Osteoblast (primary cell): ENCODE data around the gene ABLIM2. TPM values are rescaled to one million over a fixed set of nuclear protein-coding genes. Genes with fewer than 3 reads are reported as not detected.

Experiments used
- DNase-seq: peaks from one replicate; pipeline ENCODE4 v3.0.0; 2011; ENCODE audit warnings: low spot score, mixed read lengths; ENCODE audit not compliant: insufficient read length; ENCODE audit errors: missing footprints
- H2AFZ ChIP-seq: 2 replicates; pipeline ENCODE4 v1.6.0; 2011; ENCODE audit warnings: mild to moderate bottlenecking, low read length
- H3K27ac ChIP-seq: 2 replicates; pipeline ENCODE4 v1.5.1; 2011; ENCODE audit warnings: mild to moderate bottlenecking, low read depth, low read length, moderate library complexity
- H3K27me3 ChIP-seq: 2 replicates; pipeline ENCODE4 v1.6.0; 2012; ENCODE audit warnings: mild to moderate bottlenecking, control low read depth, inconsistent platforms, low read length, moderate library complexity; ENCODE audit not compliant: insufficient read depth
- H3K36me3 ChIP-seq: 2 replicates; pipeline ENCODE4 v1.5.1; 2011; ENCODE audit warnings: mild to moderate bottlenecking, low read length, control low read depth, moderate library complexity; ENCODE audit not compliant: insufficient read depth
- H3K4me1 ChIP-seq: 2 replicates; pipeline ENCODE4 v1.5.1; 2011; ENCODE audit warnings: mild to moderate bottlenecking, low read length, control low read depth, moderate library complexity; ENCODE audit not compliant: insufficient read depth
- H3K4me2 ChIP-seq: 2 replicates; pipeline ENCODE4 v1.6.0; 2011; ENCODE audit warnings: mild to moderate bottlenecking, low read length; ENCODE audit not compliant: insufficient read depth
- H3K4me3 ChIP-seq: fragments of 200-600 bp; sonication (generic); 3 replicates; pipeline ENCODE4 v1.5.1; 2012; ENCODE audit warnings: mild to moderate bottlenecking, low read length, inconsistent platforms; ENCODE audit not compliant: insufficient read depth
- H3K79me2 ChIP-seq: 2 replicates; pipeline ENCODE4 v1.6.0; 2012; ENCODE audit warnings: mild to moderate bottlenecking, low read length, control low read depth, inconsistent platforms; ENCODE audit not compliant: insufficient read depth
- H3K9me3 ChIP-seq: 2 replicates; pipeline ENCODE4 v1.5.1; 2011; ENCODE audit warnings: low read depth, low read length, control low read depth
- H4K20me1 ChIP-seq: 2 replicates; pipeline ENCODE4 v1.6.0; 2012; ENCODE audit warnings: mild to moderate bottlenecking, low read length, control low read depth; ENCODE audit not compliant: insufficient read depth
- total RNA-seq: library from RNA; depleted of rRNA; stranded (reverse); fragments of >200 nt; gene quantifications from 2 replicates; pipeline ENCODE4 v1.2.3, GENCODE V29; 2012
- TF ChIP-seq, protein P1 (sequence below): IDR thresholded peaks from 2 replicates; pipeline ENCODE4 v1.5.1; 2011; ENCODE audit warnings: mild to moderate bottlenecking, low read depth, low read length, moderate library complexity; ENCODE audit errors: extremely low read depth

The ABLIM2 gene
- total RNA-seq, 1 donor = 0.36 TPM

DNA sequence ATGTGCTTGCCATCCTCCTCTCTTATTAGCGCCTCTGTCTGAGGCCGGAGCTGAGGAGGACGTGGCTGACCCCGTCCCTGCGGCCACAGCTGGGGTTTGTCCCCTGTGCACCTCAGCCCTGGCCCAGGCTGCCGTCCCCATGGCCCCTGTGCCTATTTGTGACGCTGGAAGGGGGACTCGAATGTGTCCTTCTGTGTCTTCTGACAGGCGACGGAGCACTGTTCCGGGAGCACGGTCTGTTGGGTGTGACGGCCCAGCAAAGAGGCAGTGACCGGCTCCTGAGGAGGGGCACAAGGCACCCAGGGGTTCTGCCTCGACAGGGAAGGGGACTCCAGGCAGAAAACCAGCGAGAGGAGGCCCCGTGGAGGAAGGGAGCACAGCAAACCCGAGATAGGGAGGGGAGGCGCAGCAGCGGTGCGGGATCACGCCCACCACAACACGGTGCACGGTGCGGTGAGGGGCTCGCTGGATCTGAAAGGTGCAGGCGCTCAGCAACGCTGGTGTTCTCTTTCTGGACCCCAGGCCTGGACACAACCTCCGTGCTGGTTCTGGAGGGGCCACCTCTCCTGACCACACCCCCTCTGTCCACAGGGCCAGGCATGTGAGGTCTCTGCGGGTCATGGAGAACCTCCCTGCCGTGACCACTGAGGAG lies 46.1 kb upstream of the ABLIM2 start:
- Histone ChIP-seq H3K9me3 (no peaks in the 10 kb centered on the region), H3K27me3 (no peaks in the 10 kb centered on the region), H2AFZ (no peak overlapping the region), H3K4me3 (no peak overlapping the region), H4K20me1 (peaks cover 22% of the 10 kb centered on the region), H3K79me2 (peaks cover 25% of the 10 kb centered on the region), H3K4me2 (no peak overlapping the region), H3K27ac (no peak overlapping the region), H3K36me3 (peaks cover 5% of the 10 kb centered on the region), H3K4me1 (peaks cover 14% of the 10 kb centered on the region)
- DNase-seq = no peak
- TF ChIP-seq, protein P1, sequence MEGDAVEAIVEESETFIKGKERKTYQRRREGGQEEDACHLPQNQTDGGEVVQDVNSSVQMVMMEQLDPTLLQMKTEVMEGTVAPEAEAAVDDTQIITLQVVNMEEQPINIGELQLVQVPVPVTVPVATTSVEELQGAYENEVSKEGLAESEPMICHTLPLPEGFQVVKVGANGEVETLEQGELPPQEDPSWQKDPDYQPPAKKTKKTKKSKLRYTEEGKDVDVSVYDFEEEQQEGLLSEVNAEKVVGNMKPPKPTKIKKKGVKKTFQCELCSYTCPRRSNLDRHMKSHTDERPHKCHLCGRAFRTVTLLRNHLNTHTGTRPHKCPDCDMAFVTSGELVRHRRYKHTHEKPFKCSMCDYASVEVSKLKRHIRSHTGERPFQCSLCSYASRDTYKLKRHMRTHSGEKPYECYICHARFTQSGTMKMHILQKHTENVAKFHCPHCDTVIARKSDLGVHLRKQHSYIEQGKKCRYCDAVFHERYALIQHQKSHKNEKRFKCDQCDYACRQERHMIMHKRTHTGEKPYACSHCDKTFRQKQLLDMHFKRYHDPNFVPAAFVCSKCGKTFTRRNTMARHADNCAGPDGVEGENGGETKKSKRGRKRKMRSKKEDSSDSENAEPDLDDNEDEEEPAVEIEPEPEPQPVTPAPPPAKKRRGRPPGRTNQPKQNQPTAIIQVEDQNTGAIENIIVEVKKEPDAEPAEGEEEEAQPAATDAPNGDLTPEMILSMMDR = no peak

DNA sequence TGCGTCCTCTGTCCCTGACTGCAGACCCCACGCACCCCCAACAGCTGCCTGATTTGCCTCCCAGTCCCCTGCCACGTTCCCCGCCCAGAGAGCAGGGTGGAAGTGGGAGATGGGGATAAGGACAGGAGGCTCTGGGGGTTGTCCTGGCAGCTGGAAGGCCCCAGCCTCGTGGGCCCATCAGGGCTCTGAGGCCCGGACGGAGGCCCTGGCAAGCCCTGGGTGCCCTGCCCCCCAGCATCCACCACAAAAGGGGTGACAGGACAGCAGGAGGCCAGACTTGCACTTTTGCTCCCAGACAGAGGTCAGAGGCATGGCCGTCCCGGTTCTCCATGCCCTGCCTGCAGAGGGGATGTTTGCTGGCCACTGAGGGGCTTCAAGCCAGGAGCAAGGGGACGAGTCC lies 45.2 kb upstream of the ABLIM2 start:
- DNase-seq = no peak
- H3K79me2 ChIP-seq = peaks cover 28% of the 10 kb centered on the region
- H2AFZ ChIP-seq = no peak overlapping the region
- H3K9me3 ChIP-seq = no peaks in the 10 kb centered on the region
- H3K4me2 ChIP-seq = no peak overlapping the region
- H3K27ac ChIP-seq = no peak overlapping the region
- H3K4me3 ChIP-seq = no peak overlapping the region
- peaks cover 22% of the 10 kb centered on the region for H3K4me1 ChIP-seq
- peaks cover 5% of the 10 kb centered on the region for H3K36me3 ChIP-seq
- TF ChIP-seq, protein P1 = no peak
- H4K20me1 ChIP-seq = peaks cover 22% of the 10 kb centered on the region
- no peaks in the 10 kb centered on the region for H3K27me3 ChIP-seq

DNA sequence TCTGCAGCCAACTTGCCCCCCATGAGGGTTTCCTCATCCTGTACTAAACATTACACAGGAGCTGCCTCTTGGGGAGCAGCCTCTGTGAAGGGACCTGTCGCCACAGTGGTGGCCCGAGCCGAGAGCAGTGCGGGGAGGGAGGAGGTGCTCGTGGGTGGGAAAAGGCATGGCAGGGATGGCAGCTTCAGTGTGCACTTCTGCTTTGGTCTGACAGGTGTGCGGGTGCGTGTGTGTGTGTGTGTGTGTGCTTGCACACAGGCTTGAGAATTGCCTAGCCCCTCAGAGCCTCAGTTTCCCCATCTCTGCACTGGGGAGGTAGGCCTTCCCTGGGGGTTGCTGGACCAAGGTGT lies 44.4 kb upstream of the ABLIM2 start:
- H3K4me1 ChIP-seq = peaks cover 26% of the 10 kb centered on the region
- H2AFZ ChIP-seq = no peak overlapping the region
- peaks cover 5% of the 10 kb centered on the region for H3K36me3 ChIP-seq
- peaks cover 22% of the 10 kb centered on the region for H4K20me1 ChIP-seq
- peaks cover 28% of the 10 kb centered on the region for H3K79me2 ChIP-seq
- no peak overlapping the region for H3K4me3 ChIP-seq
- H3K4me2 ChIP-seq = no peak overlapping the region
- TF ChIP-seq, protein P1 = no peak
- H3K27me3 ChIP-seq = no peaks in the 10 kb centered on the region
- DNase-seq = no peak
- no peaks in the 10 kb centered on the region for H3K9me3 ChIP-seq
- no peak overlapping the region for H3K27ac ChIP-seq

DNA sequence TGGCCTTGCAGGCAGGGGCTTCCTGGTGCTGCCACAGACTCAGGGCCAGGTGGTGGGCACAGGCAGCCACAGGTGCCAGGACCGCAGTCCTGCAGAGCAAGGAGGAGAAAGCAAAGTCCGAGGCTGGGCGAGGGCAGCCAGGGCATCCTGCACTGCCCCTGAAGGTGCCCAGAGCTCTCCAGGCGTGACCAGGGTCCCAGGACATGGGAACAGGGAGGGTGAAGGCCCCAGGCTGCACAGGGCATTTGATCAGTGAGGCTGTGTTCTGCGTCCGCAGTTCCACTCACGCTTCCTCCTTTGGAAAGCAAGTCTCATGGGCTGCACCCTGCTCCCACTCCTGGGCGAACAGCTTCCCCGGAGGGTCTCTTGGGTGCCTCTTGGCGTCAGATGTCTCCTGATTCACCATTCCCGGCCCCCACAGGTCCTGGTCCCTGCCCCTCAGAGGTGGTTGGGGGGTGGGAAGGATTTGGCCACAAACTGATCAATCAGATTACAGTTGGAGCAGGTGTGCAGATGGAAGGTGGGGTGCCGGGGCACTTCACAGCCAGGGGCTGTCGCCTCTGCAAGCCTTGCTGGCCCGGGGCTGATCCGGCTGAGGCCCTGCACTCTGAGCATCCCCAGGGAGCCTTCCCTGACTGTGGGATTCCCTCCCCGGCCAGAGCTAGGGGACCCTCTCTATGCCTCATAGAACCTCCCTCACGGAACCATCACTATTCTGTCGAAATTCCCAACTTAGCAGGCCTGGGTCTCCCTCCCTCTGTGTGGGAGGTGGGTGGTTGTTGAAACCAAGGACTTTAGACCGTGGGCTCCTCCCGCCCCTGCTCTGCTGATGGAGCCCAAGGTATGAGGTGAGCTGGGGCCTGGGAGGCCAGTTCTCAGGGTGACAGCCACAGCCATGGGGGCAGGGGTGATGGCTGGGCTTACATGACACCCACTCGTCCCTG lies 43.8 kb upstream of the ABLIM2 start:
- TF ChIP-seq, protein P1 = no peak
- H3K79me2 ChIP-seq = peaks cover 28% of the 10 kb centered on the region
- no peak for DNase-seq
- no peak overlapping the region for H3K27ac ChIP-seq
- H3K4me2 ChIP-seq = no peak overlapping the region
- H3K4me3 ChIP-seq = no peak overlapping the region
- H2AFZ ChIP-seq = no peak overlapping the region
- no peaks in the 10 kb centered on the region for H3K9me3 ChIP-seq
- no peaks in the 10 kb centered on the region for H3K36me3 ChIP-seq
- peaks cover 19% of the 10 kb centered on the region for H4K20me1 ChIP-seq
- peaks cover 26% of the 10 kb centered on the region for H3K4me1 ChIP-seq
- no peaks in the 10 kb centered on the region for H3K27me3 ChIP-seq
